Stimulated activated CD8-positive, alpha-beta memory T cell treated with anti-CD3 and anti-CD28 coated beads, Interleukin-15, amount 100 ng/mL, for 24 hours (primary cell): ENCODE measurements around the gene KCNK2.

Experiments used
- DNase-seq: peaks from one replicate; pipeline ENCODE4 v3.0.0-alpha.2; 2020; ENCODE audit warnings: low read depth

KCNK2 gene

GRCh38 chr1:215256936-215257679 lies 174.6 kb downstream of the KCNK2 start:
- DNase-seq: no peak

DNA sequence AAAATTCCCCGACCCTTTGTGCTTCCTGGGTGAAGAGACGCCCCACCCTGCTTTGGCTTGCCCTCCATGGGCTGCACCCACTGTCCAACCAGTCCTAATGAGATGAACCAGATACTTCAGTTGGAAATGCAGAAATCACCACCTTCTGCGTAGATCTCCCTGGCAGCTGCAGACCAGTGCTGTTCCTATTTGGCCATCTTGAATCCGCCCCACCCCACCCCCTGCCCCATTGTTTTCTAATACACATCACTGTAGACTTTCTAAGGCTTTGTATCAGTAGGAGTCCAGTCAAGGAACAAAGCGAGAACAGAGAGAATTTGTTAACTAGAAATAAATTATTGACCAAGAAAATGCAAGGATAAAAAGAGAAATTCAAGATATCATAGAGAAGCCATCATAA lies 178.2 kb downstream of the KCNK2 start:
- no peak for DNase-seq

DNA sequence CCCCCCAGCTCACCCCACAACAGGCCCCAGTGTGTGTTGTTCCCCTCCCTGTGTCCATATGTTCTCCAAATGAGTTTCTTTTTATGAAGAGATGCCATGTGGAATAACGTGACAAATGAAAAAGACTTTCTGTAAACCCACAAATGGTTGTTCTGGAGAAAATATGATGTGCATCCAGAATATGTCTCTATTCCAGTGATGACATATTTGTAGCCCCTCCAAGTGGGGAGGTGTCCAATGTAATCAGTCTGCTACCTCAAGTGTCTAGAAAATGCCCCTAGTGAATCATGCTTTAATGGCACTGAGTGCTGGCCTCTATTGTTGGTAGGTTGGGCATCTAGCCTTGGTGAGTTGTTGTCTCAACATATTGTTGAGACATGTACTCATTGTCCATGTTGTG lies 179.6 kb downstream of the KCNK2 start:
- no peak for DNase-seq

DNA sequence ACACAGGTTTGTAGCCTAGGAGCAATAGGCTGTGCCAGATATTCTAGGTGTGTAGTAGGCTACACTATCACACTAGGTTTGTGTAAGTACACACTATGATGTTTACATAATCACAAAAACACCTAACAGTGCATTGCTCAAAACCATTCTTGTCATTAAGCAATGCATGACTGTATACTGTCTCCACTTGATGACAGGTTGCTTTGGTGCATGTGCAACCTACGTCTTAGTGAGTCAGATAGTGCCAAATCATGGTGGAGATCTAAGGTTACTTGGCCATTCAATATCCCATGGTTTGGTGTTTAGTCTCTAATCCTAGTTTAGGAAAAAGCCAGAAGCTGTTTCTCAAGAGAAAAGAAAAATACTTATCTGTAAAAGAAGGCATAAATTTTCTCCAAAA lies 181.1 kb downstream of the KCNK2 start:
- DNase-seq: no peak

- DNase-seq: no peak
Observed at GRCh38 chr1:215264649-215265048, 182.1 kb downstream of the KCNK2 start.

- no peak for DNase-seq
Observed at GRCh38 chr1:215267495-215267894, 185.0 kb downstream of the KCNK2 start.

DNA sequence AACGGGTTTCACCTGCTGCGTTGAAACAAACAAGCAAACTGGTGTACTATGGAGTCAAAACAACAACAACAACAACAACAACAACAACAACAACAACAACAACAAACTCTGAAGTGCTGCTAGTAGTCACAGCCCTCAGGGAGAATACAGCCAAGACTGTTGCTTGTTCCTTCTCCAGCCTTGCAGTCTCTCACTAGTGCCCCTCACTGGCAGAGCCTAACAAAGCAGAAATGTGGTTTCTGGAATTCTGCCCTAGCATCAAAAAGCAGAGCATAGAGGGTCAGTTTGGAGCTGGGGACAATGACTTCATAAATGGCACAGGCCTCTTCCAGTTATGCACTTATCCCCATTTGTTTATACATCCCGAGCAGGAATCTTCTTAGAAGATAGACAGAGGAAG lies 187.4 kb downstream of the KCNK2 start:
- DNase-seq: no peak

DNA sequence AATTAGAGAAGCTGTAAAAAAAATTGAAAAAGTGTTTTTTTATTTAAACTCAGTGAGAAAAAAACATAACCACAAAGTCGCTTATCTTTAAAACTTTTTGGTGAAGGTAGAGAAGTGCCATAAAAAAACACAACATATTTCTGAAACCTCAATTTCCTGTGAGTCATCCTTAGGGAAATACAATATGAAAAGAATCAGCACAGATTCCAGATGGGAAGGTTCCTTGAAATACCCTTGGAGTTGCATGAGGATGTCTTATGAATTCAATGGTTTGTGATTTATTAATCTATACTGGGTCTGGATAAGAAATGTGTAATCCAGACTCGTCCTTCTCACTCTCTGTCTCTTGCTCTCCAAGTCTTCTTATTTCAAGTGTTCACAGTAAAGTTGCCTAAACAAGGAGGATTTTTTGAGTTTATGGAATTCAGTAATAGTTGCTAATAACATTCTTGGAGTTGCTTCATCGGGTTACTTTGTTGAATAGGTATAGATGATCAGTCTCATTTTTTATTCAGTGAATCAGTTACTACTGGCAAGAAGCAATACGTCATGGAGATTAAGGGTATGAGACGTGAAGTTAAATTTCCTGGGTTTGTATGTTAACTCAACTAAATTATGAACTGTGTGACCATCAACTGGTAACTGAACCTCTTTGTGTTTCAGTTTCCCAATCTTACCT lies 191.4 kb downstream of the KCNK2 start:
- no peak for DNase-seq

DNA sequence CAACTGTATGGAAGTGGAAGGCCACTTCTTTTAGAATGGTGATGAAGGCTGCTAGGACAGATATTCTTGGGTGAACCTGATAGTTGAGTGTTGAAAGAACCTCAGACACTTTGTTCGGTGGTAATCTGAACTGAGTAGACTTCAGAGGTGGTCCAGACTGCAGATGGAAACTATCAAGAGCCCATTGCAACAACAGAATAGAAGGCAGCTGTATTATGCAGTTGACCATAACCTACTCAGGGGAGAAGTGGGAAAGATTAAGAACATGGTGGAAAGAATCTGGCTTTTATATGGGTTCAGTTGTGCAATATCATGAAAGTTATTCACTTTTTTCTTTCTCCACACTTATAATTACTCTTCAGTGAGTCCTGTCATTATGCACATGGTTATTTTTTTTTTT lies 194.0 kb downstream of the KCNK2 start:
- DNase-seq: no peak

DNA sequence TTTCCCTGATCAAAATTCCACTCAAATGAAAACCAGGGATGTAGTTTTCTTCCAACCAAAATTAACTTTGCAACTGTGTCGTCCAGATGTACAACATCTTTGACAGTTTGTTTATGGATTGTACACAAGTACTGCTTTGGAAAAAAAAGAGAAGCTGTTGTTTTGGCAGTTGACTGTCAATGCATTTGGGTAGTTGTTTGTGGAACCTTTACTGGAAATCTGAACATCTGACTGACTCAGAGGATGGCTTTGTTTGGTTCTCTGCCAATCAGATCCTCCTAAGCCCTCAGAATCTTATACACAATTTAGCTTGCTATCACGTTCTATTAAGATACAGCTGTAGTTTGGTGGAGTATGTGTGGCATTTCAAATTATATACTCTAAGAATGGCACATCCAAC lies 195.0 kb downstream of the KCNK2 start:
- DNase-seq: no peak

GRCh38 chr1:215279682-215280081 lies 197.1 kb downstream of the KCNK2 start:
- no peak for DNase-seq

DNA sequence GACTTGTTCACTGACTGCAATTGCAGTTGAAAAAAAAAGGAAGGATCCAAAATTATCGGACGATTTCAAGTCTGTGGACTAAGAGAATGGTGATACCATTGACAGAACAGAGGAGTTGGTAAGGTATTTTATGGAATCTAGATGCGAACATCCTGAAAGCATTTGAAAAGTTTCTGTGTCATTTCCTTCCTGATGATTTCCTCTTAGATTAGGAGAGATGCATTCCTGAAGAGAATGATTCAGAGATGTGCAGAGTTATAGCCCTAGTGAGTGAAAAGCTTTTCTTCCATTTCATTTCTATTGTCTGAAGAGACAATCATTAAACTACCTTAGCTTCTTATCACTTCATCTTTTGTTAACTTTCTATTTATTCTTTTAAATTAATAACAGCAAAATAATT lies 200.0 kb downstream of the KCNK2 start:
- DNase-seq: no peak

- no peak for DNase-seq
Observed at GRCh38 chr1:215285013-215285800, 202.7 kb downstream of the KCNK2 start.
